ENCODE data around the gene MSI2.

- no peak for TF ChIP-seq EP300 (IDR thresholded peaks at IDR 0.05; ENCODE audit: borderline replicate concordance)
- TF ChIP-seq, protein P1, sequence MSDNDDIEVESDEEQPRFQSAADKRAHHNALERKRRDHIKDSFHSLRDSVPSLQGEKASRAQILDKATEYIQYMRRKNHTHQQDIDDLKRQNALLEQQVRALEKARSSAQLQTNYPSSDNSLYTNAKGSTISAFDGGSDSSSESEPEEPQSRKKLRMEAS (IDR thresholded peaks at IDR 0.05) = no peak
Measured at GRCh38 chr17:57251211-57251787, 5.0 kb upstream of the MSI2 start.

All from Ishikawa (cell line).